Left ventricle myocardium inferior (tissue), 1 donor: Measurements from ENCODE around the gene CILP. TPM values are rescaled to one million over a fixed set of nuclear protein-coding genes. Genes with fewer than 3 reads are reported as not detected.
A peak's percentile ranks its signal among the peaks of the same experiment; 100 is the strongest.

Source experiments
- DNase-seq: peaks from one replicate; pipeline ENCODE4 v3.0.0-alpha.2; 2020
- H3K27ac ChIP-seq: fragments of 200-600 bp; replicated peaks from 2 replicates; pipeline ENCODE4 v1.8.0; 2021
- H3K27me3 ChIP-seq: fragments of 200-600 bp; 2 replicates; pipeline ENCODE4 v1.8.0; 2021; ENCODE audit warnings: low read depth
- H3K36me3 ChIP-seq: fragments of 200-600 bp; 2 replicates; pipeline ENCODE4 v1.8.0; 2021
- H3K4me1 ChIP-seq: fragments of 200-600 bp; 2 replicates; pipeline ENCODE4 v1.8.0; 2021
- H3K4me3 ChIP-seq: fragments of 200-600 bp; 2 replicates; pipeline ENCODE4 v1.8.0; 2021; ENCODE audit warnings: mild to moderate bottlenecking, moderate library complexity
- H3K9me3 ChIP-seq: fragments of 200-600 bp; replicated peaks from 2 replicates; pipeline ENCODE4 v1.8.0; 2021
- intact Hi-C: fragments of 100-400 bp; cut with micrococcal nuclease; formaldehyde crosslinking; loops from one replicate; pipeline ENCODE4 v1.11.0; 2022
- total RNA-seq: library from RNA; stranded (reverse); fragmentation: NEBNext Ultra II Directional; extraction: Animal tissue kit (Norgen Biotek cat#: 25700); gene quantifications from one replicate; pipeline ENCODE4 v1.2.1, GENCODE V29; 2021
- TF ChIP-seq, protein P1 (sequence below): fragments of 200-600 bp; IDR thresholded peaks from 2 replicates; pipeline ENCODE4 v1.8.0; 2021; ENCODE audit warnings: antibody characterized with exemption, mild to moderate bottlenecking, borderline replicate concordance
- donor health status: DM: no; HTN: yes; CAD: no; lungs with severe emphysema.

The CILP gene
- total RNA-seq, 1 donor from 2014 or later, result 7.3 TPM

GRCh38 chr15:65198571-65198970 is 12.7 kb downstream of the CILP start:
- TF ChIP-seq, protein P1, sequence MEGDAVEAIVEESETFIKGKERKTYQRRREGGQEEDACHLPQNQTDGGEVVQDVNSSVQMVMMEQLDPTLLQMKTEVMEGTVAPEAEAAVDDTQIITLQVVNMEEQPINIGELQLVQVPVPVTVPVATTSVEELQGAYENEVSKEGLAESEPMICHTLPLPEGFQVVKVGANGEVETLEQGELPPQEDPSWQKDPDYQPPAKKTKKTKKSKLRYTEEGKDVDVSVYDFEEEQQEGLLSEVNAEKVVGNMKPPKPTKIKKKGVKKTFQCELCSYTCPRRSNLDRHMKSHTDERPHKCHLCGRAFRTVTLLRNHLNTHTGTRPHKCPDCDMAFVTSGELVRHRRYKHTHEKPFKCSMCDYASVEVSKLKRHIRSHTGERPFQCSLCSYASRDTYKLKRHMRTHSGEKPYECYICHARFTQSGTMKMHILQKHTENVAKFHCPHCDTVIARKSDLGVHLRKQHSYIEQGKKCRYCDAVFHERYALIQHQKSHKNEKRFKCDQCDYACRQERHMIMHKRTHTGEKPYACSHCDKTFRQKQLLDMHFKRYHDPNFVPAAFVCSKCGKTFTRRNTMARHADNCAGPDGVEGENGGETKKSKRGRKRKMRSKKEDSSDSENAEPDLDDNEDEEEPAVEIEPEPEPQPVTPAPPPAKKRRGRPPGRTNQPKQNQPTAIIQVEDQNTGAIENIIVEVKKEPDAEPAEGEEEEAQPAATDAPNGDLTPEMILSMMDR, result no peak
- Histone ChIP-seq H3K27ac (no peak overlapping the region), H3K36me3 (no peaks in the 10 kb centered on the region), H3K4me1 (peaks cover 7% of the 10 kb centered on the region), H3K9me3 (no peaks in the 10 kb centered on the region), H3K27me3 (no peaks in the 10 kb centered on the region), H3K4me3 (no peak overlapping the region)
- DNase-seq, result no peak
- intact Hi-C loops, result loop anchor here (10.0 kb wide), 1 partner anchor 66 kb away; no protein-coding TSS in a partner anchor

DNA sequence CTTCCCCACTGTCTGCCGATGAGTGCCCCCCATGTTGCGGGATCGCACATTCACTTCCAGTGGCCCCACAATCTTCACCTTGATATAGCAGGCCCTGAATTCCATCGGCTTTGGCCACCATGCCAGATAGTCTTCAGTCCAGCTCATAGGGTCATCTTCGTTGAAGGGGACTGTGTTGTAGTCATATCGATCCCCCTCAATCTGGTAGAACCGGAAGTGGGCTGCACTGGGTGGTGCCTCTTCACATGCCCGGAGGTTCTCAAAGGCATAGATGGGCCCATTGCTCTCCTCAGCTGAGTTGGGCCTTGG is 14.0 kb downstream of the CILP start:
- intact Hi-C loops, result loop anchor here (10.0 kb wide), 1 partner anchor 68 kb away; no protein-coding TSS in a partner anchor
- TF ChIP-seq, protein P1, result no peak
- H3K27ac ChIP-seq, result no peak overlapping the region

GRCh38 chr15:65196637-65197336 is 14.5 kb downstream of the CILP start:
- Histone ChIP-seq H3K27ac (no peak overlapping the region), H3K27me3 (no peaks in the 10 kb centered on the region), H3K4me1 (peaks cover 7% of the 10 kb centered on the region), H3K9me3 (no peaks in the 10 kb centered on the region), H3K4me3 (no peak overlapping the region), H3K36me3 (no peaks in the 10 kb centered on the region)
- TF ChIP-seq, protein P1, result no peak
- intact Hi-C loops, result loop anchor here (10.0 kb wide), 1 partner anchor 68 kb away; no protein-coding TSS in a partner anchor
- no peak for DNase-seq

More for the DNA sequence above, 14.0 kb downstream of the CILP start:
- Histone ChIP-seq H3K4me3 (no peak overlapping the region), H3K27me3 (no peaks in the 10 kb centered on the region), H3K36me3 (no peaks in the 10 kb centered on the region), H3K4me1 (peaks cover 7% of the 10 kb centered on the region), H3K9me3 (no peaks in the 10 kb centered on the region)
- DNase-seq, result no peak

DNA sequence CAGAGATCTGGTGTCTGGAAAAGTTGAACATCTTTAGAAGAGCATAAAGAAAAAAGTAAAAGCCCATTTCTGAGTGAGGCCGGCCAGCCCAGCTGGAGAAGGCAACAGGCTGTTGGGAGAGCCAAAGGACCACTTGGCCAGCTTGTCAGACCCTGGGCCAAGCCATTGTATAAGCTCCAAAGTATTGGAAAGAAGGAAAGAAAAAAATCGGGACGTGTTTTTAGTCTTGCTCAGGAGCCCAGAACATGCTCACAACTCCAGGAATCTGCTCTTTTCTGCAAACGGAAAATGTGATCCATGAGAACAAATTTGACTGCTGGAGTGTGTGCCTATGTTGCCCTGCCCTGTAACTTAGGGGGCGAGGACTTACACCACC is 15.7 kb downstream of the CILP start:
- H3K9me3 ChIP-seq, result no peaks in the 10 kb centered on the region
- TF ChIP-seq, protein P1, result no peak
- peak overlapping the region; percentile 69 for H3K27ac ChIP-seq
- peaks cover 7% of the 10 kb centered on the region for H3K4me1 ChIP-seq
- H3K36me3 ChIP-seq, result no peaks in the 10 kb centered on the region
- no peak for DNase-seq
- intact Hi-C loops, result loop anchor here (10.0 kb wide), 1 partner anchor 69 kb away; no protein-coding TSS in a partner anchor
- no peaks in the 10 kb centered on the region for H3K27me3 ChIP-seq
- H3K4me3 ChIP-seq, result no peak overlapping the region

- no peaks in the 10 kb centered on the region for H3K9me3 ChIP-seq
- peak overlapping the region; percentile 69 for H3K27ac ChIP-seq
- TF ChIP-seq, protein P1, result no peak
- intact Hi-C loops, result loop anchor here (10.0 kb wide), 1 partner anchor 70 kb away; no protein-coding TSS in a partner anchor
- no peak overlapping the region for H3K4me3 ChIP-seq
- peaks cover 7% of the 10 kb centered on the region for H3K4me1 ChIP-seq
- DNase-seq, result no peak
- no peaks in the 10 kb centered on the region for H3K36me3 ChIP-seq
- H3K27me3 ChIP-seq, result no peaks in the 10 kb centered on the region
Observed at GRCh38 chr15:65194826-65195547, 16.3 kb downstream of the CILP start.
